HG02870 (cell line): ENCODE measurements around the gene GFPT1.
"Not testable (repeated sequence)": the region's sequence is repeated elsewhere in the genome, so short reads cannot be mapped to it uniquely, and the experiment has no call there.

Experiments
- ATAC-seq: cut with Tn5 transposase; IDR thresholded peaks from one replicate; pipeline ENCODE4 v1.9.1; 2021; ENCODE audit warnings: mild to moderate bottlenecking, moderate library complexity; ENCODE audit not compliant: unreplicated experiment

The GFPT1 gene

DNA sequence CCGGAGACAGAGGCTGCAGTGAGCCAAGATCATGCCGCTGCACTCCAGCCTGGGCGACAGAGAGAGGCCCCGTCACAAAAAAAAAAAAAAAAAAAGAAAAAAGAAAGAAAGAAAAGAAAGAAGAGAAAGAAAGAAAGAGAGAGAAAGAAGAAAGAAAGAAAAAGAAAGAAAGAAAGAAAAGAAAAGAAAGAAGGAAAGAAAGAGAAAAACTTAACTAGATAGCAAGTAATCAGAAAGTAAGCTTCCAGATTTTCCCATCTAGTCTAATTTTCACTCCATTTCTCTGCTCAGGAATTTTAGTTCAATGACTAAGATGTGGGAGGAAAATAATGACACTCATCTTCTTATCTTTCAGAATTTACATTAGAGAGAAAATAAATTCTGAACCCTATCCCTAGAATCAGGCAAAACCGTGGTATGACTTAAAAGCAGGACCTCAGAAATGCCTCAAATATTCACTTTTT, 2.4 kb downstream of the GFPT1 start:
- no peak for ATAC-seq

DNA sequence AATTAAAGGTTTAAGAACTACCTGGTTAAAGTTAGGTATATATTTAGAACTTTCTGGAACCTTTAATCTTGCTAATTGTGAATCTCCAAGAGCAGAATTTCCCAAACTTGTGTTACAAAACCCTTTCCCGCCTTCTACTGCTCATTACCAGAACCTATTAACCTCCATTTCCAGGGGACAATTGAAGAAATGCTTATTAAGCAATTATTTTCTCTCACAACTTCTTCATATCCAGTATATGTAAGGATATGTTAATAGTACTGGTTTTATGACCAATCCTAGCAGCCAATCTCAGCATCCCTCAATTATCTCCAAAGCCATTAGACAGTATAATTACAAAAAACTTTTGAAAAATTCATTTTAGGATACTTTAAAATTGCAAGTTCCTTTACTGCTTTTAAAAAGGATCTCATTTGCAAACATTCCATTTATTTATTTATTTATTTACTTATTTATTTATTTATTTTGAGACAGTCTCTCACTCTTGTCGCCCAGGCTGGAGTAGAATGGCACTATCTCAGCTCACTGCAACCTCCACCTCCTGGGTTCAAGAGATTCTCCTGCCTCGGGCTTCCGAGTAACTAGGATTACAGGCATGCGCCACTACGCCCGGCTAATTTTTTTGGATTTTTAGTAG, 3.7 kb downstream of the GFPT1 start:
- no peak for ATAC-seq

DNA sequence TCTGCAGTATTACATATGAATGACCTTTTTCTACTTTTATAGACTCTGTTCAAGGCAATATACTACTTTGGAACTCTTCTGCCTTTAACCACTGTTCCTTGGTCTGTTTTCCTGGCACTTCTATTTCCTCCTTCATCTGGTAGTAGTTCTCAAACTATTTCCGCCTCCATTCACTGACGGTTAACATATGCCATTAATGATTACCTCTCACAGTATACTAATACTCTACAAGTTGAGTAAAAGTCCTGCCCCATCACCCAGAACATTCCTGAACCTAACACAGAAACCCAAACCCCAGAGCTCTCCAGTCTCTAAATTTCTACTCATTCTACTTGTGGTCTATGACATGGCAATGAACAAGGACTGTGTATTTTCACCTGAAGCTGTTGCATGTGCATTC, 4.5 kb downstream of the GFPT1 start:
- ATAC-seq, result no peak

DNA sequence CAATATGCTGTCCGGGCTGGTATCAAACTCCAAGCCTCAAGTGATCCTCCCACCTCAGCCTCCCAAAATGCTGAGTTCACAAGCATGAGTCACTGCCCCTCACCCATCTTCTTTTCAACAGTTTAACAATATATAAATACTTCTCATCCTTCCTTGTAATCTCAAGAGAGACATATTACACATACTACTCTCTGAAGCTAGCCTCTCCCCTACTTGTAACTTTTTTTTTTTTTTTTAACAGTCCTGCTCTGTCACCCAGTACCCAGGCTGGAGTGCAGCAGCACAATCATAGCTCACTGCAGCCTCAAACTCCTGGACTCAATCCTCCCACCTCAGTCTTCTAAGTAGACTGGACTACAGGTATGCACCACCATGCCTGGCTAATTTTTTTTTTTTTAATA, 5.7 kb downstream of the GFPT1 start:
- ATAC-seq, result no peak

DNA sequence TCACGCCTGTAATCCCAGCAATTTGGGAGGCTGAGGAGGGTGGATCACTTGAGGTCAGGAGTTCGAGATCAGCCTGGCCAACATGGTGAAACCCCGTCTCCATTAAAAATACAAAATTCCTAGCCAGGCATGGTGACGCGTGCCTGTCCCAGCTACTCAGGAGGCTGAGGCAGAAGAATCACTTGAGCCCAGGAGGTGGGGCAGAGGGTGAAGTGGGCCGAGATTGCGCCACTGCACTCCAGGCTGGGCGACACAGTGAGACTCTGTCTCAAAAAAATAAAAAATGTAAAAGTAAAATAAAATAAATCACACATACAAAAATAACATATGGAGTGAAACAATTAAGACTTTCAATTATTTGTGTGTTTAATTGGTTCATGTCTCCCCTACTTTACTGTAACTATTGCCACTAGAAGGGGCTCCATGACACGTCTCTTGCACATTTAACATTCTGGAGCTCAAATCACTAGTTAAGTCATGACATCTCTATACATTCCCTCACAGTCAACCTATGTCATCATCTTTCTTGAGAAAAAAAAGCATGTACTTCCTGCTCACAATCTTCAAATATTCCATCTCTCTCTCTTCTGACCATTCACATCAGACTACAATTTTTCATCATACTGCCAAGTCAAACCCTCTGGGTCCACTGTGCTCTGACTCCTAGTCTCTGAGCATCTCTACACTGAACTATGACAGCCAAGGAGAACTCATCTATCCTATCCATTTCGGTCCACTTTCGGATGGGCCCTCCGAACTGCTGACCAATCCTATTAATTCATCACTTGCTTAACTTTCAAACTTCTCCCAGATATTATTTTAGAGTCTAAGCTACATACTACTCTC, 6.7 kb downstream of the GFPT1 start:
- no peak for ATAC-seq

DNA sequence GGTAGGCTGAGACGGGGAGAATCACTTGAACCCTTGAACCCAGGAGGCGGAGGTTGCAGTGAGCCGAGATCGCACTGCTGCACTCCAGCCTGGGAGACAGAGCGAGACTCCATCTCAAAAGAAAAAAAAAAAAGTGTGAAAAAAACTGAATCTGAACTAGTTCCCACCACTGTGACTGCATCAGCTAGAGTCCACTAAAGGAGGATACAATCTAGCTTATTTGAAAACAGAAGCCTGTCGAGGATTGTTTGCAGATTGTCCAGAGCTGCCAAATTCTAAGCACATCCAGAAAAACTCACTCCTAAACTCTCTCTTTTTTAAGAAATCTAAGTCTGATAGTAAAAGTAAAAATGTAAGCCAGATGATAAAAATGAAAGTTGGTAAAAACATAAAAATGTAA, 10.6 kb downstream of the GFPT1 start:
- ATAC-seq, result no peak

DNA sequence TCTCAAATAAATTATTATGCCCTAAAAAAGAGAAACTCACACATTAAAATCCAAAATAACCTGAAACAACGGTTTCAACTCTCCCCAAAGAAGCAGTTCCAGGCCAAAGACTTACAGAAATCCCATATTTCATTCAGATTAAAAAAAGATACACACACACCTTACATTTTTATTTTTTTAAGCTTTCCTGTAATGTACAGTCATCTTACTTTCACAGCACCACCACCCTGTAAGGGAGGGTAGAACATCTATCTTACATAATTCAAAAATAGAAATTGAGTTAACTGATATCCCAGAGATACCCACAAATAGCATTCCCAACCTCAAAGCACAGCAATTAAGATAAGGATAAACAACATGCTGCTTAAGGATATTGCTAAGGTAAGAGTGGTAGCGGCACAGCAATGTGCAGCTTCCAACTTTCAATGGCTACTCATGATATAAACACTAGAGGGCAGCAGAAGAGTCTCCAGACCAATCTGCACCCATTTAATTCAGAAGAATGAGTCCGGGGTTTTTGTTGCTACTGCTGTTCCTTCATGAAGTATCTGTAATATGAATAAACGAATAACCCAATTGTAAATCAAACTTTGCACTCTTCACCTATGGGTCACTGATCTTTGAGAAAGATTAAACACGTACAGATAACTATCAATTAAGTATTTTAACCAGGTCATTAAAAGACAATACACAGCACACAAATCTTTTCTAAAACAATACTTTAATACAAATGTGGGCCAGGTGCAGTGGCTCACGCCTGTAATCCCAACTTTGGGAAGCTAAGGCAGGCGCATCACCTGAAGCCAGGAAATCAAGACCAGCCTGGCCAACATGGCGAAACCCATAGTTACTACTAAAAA, 11.3 kb downstream of the GFPT1 start:
- ATAC-seq, result no peak

DNA sequence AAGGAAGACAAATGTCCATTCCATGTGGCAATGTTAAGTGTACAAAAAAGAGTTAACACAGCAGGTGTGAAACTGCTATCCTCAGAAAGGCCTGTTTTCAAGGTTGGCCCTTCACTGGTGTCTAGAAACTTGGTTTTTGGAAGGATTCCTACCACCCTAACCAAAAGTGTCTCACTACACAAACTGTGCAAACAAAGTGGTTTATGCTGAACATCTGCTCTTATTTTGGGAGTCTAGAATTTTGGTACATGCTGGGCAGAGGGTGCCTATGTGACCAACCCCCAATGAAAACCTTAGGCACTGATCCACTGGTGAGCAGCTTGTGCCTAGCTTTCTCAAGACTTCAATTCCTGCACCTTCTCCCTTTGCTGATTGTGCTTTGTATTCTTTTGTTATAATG, 14.3 kb downstream of the GFPT1 start:
- ATAC-seq, result no peak

DNA sequence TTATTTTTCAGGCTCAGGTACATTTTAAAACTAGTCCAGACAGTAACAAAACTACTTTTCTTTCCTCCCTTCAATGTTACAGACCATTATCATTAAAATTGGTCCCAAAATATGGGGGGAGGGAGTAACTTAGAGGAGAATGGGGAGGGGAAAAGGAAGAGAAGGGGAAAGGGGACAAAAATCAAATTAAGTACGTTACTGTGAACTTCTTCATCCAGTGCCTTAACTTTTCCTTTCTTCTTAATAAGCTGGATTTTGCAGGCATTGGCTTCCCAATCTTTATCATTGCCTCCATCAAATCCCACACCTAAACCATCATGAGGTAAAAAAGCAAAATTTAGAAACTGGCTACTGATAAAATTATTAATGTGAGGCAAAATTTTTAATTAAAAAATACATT, 17.2 kb downstream of the GFPT1 start:
- ATAC-seq, result no peak

DNA sequence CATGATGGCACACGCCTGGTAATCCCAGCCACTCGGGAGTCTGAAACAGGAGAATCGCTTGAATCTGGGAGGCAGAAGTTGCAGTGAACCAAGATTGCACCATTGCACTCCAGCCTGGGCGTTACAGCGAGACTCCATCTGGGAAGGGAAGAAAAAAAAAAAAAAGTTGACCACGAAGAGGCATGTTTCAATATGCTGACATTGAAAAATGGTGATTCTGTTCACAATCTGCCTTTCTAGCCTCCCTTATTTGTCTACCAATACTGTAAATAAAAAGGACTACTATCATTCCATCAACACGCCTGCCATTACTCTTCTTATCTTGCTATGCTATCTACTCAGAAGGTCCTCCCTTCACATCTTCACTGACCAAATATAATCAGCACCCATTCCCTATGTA, 18.4 kb downstream of the GFPT1 start:
- no peak for ATAC-seq

DNA sequence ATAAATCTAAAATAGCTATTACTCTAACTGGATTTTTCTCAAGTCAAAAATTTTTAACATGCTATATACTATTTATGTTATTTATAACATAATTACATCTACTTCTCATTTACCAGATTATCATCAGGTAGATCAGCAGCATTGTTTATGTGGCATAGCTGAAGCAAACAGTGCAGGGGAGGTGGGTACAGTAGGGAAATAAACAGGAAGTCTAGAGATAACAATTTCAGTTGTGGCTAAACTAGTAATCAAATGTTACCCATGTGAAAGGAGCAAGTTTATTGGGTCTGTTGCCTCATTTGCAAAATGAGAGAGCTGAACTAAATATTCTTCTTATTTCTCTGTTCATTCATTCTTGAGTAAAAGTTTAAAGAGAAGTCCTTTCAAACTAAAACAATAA, 27.7 kb downstream of the GFPT1 start:
- ATAC-seq, result no peak

DNA sequence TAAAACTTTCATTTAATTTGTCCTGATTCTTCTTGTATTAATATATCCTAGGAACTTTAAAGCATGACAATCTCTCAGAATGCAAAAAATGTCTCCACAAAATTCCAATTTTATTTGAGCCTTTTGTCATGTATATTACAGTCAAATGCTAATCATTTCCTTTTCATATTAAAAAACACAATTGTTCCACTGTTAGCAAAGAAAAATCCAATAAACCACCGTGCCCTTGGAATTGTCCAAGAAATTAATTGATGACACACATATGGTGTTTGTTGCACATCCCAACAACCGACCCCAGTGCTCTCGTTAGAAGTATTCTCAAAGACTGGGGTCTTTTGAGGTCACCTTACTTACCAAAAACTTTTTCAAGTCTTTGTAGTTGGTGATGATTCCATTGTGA, 28.1 kb downstream of the GFPT1 start:
- ATAC-seq, result no peak

DNA sequence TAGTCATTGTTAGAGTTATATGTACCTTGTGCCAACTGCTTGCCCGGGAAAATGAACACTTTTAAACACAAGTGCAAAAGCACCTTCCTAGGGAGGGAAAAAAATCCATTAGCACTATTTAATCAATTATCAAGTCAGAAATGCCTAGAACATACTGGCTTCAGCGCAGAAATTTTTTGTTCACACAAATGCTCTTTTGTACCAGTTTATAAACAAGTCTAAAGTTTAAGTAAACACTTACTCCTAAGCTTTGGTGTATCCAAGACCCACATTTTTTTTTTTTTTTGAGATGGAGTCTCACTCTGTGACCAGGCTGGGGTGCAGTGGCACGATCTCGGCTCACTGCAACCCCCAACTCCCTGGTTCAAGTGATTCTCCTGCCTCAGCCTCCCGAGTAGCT, 30.6 kb downstream of the GFPT1 start:
- no peak for ATAC-seq

DNA sequence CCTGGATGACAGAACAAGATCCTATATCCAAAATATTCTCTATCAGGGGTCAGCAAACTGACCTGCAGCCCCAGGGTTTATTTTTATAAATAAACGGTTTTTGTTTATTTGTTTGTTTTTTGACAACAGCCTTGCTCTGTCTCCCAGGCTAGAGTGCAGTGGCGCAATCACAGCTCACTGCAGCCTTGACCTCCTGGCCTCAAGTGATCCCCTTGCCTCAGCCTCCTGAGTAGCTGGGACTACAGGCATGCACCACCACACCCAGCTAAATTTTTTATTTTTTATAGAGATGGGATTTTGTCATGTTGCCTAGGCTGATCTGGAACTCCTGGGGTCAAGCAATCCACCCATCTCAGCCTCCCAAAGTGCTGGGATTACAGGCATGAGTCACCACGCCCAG, 32.1 kb downstream of the GFPT1 start:
- not testable (repeated sequence) for ATAC-seq

DNA sequence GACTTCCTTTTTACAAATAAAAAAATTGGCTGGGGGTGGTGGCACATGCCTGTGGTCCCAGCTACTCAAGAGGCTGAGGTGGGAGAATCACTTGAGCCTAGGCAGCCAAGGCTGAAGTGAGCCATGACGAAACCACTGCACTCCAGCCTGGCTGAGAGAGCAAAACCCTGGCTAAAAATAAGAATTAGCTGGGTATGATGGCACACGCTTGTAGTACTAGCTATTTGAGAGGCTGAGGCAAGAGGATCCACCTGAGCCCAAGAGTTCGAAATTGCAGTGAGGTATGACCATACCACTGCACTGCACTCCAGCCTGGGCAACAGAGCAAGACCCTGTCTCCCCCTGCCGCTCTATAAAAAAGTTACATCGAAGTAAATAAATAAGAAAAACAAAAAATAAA, 33.7 kb downstream of the GFPT1 start:
- ATAC-seq, result no peak

DNA sequence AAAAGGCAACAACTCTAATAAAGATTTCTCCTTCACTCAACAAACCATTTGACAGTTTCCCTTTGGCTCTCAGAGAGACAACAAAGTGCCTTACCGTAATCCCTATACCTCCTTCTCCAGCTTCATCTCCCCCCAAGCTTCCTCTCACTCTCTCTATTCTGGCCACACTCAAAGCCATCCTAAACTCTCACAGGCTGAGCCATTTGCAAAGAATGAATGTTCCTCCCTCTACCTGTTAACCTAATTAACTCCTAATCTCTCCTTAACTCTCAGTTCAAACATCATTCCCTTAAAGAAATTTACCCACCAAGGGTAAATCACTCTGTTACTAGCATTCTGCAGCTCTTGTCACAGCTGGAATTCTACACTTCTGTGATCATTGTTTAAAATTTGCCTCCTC, 38.2 kb downstream of the GFPT1 start:
- ATAC-seq, result no peak

DNA sequence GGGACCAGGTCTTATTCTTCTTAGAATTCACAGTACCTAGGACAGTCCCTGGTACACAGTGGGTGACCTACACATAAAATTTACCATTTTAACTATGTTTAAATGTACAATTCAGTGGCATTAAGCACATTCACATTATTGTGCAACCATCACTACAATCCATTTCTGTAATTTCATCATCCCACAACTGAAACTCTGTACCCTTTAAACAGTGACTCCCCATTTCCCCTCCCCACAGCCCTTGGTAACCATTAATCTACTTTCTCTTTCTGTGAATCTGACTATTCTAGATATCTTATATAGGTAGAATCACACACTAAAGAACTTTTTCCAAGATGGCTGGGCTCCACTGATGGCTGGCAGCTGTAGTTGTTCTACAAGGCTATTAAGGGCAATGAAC, 41.6 kb downstream of the GFPT1 start:
- ATAC-seq, result no peak

DNA sequence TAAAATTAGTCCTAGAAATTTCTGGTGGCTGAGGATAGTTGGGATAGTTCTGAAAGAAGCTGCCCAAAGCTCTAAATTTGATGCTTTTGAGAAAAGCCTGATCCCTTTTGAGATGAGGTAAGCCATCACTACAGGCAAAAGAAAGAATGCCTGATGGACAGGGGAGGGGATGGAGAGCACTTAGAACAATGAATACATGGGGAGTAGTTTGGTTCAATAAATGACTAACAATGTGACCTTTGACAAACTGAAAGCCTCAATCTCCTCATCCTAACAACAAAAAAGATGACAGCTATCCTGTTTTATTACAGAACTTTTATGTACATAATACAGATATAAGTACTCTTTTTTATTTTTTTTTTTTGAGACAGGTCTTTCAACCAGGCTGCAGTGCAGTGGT, 42.7 kb downstream of the GFPT1 start:
- ATAC-seq, result no peak

DNA sequence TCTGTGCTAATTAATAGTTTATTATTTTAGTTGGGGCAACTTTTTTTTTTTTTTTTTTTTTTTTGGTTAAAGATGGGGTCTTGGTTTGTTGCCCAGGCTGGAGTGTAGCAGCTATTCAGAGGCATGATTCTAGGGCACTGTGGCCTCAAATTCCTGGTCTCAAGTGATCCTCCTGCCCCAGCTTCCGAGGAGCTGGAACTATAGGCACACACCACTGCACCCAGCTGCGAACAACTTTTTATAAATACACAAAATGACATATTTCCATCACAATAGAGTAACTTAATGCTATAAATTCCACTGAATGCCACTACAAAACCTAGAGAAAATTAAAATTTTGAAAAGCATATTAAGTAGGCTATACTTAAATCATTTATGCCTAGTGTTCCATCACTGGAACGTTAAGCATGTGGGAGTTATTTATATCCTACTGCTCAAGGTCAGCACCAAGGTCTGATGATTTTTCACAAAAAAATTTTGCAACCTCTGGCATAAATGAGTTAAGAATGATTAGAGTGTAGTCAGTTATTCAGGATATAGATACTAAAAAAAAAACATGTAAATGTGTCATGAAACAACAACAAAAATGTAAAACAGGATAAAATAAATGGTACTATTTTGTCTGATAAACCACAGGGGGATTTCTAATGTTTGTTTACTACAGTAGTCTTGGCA, 46.8 kb downstream of the GFPT1 start:
- ATAC-seq, result no peak

DNA sequence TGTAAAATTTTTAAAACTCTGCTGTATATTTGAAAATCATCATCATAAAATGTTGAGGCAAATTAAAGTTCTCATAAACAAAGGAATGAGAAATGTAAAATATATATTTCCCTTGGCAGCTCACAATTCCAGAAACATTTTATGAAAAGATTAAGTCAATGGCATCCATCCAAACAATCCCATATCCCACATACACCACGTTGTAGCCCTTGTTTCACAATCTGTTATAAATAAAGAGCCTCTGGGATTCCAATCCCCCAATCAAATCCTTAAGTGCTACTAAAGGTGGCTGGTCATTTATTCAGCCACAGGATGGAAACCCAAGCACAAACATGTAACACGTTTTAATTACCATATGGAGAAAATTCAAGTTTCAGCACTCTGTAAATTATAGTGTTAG, 51.7 kb downstream of the GFPT1 start:
- no peak for ATAC-seq

DNA sequence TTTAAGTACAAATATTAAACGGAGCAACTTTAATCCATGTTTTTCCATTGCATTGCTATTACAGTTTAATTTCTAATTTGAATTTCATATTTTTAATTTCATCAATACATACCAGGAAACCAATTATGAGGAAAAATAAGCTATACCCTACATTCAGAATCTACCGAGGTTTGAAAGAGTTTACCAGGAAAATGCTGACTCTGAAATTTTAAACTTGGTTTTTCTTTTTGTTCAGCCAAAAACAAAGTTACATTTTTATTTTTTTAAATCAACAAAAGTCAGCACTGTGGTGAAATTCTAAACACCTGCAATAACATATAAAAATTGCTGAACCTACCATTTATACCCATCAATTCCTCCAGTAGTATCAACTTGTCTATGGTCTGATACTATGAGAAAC, 53.7 kb downstream of the GFPT1 start:
- ATAC-seq, result no peak
